ENCODE measurements around the gene ERP27. TPM values are rescaled to one million over a fixed set of nuclear protein-coding genes. Genes with fewer than 3 reads are reported as not detected.

ERP27 gene
- total and polyA plus RNA-seq, 12 donors = 0.18 to 3.0 (median 1.2) TPM; not detected in 2

DNA sequence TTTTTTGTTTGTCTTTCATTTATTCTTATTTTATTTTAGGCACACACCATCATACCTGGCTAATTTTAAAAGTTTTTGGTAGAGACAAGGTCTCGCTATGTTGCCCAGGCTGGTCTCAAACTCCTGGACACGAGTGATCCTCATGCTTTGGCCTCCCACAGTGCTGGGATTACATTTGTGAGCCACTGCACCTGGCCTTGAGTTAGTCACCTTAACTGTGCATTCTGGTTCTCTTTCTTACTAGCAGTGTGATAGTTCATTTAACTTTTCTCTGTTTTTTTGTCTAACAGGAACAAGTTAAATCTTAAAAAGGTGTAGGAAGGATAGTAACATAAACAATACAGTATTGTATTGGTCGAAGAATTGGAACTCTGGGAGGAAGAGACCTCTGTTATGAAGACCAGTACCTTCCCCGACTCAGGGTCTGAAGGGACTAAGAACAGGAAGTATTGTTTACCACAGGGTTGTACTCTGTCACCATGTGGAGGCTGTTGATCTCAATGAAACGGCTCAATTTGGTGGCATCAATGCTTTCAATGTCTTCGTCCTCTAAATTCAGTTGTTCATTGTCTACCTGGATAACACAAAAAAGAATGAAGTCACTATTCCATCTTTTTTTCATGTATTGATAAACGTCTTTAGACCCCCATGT, 17.7 kb downstream of the ERP27 start:
- Histone ChIP-seq H3K27ac (no peak overlapping the region), H3K4me1 (replicated peaks in 1 of 2) (no peaks in the 10 kb centered on the region), H3K36me3 (replicated peaks in 1 of 2) (no peaks in the 10 kb centered on the region), H3K9me3 (replicated peaks in 1 of 3) (no peaks in the 10 kb centered on the region), H3K4me3 (no peak overlapping the region), H3K27me3 (no peaks in the 10 kb centered on the region)
- intact Hi-C loops (cut with DNase I) = no loop called here
- WGBS, 4 donors = 67 to 82% (median 80%) methylated on average over 7 of the region's 7 CpGs
- no peak for DNase-seq
- TF ChIP-seq, protein P1, sequence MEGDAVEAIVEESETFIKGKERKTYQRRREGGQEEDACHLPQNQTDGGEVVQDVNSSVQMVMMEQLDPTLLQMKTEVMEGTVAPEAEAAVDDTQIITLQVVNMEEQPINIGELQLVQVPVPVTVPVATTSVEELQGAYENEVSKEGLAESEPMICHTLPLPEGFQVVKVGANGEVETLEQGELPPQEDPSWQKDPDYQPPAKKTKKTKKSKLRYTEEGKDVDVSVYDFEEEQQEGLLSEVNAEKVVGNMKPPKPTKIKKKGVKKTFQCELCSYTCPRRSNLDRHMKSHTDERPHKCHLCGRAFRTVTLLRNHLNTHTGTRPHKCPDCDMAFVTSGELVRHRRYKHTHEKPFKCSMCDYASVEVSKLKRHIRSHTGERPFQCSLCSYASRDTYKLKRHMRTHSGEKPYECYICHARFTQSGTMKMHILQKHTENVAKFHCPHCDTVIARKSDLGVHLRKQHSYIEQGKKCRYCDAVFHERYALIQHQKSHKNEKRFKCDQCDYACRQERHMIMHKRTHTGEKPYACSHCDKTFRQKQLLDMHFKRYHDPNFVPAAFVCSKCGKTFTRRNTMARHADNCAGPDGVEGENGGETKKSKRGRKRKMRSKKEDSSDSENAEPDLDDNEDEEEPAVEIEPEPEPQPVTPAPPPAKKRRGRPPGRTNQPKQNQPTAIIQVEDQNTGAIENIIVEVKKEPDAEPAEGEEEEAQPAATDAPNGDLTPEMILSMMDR (IDR thresholded peaks at IDR 0.05) = no peak
- TF ChIP-seq POLR2A (IDR thresholded peaks at IDR 0.05) = no peak

GRCh38 chr12:14919455-14919854, 18.9 kb downstream of the ERP27 start:
- Histone ChIP-seq H3K4me3 (no peak overlapping the region), H3K27me3 (no peaks in the 10 kb centered on the region), H3K27ac (no peak overlapping the region), H3K9me3 (replicated peaks in 1 of 3) (no peaks in the 10 kb centered on the region), H3K36me3 (replicated peaks in 1 of 2) (no peaks in the 10 kb centered on the region), H3K4me1 (replicated peaks in 1 of 2) (no peaks in the 10 kb centered on the region)
- intact Hi-C loops (cut with DNase I) = no loop called here
- DNase-seq = no peak
- TF ChIP-seq, protein P1 (IDR thresholded peaks at IDR 0.05) = no peak
- no peak for TF ChIP-seq POLR2A (IDR thresholded peaks at IDR 0.05)

- peaks cover 0 to under 1% of the 10 kb centered on the region in 2 donors for H3K4me1 ChIP-seq (replicated peaks in 1 of 2)
- intact Hi-C loops (cut with DNase I) = no loop called here
- no peak for DNase-seq
- H3K4me3 ChIP-seq = no peak overlapping the region
- no peaks in the 10 kb centered on the region for H3K36me3 ChIP-seq (replicated peaks in 1 of 2)
- TF ChIP-seq, protein P1 (IDR thresholded peaks at IDR 0.05) = no peak
- TF ChIP-seq POLR2A (IDR thresholded peaks at IDR 0.05) = no peak
- 71 to 86% (median 77%) methylated on average over 2 of the region's 2 CpGs for WGBS, 4 donors
- H3K9me3 ChIP-seq (replicated peaks in 1 of 3) = no peaks in the 10 kb centered on the region
- H3K27ac ChIP-seq = no peak overlapping the region
- H3K27me3 ChIP-seq = no peaks in the 10 kb centered on the region
Measured at GRCh38 chr12:14915736-14916135, 22.6 kb downstream of the ERP27 start.

DNA sequence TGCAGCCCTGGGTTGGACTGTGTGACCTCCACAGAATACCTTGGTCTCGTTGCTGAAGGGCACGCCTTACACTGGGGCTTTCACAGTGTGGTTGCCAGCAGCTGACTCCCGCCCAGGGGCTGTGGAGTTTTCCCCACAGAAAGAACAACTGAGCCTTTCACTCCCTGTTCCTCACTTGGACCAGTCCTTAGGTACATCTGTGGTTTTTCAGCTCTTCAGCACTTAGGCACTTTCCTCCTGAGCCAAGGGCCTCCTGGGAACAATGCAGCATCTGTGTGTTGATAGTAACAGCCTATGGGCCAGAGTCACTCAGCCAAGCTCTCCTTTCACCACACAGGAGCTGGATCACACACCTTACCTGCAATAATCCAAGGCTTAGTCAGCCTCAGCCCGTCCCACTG, 25.0 kb downstream of the ERP27 start:
- H3K27me3 ChIP-seq = no peaks in the 10 kb centered on the region
- DNase-seq = no peak
- intact Hi-C loops (cut with DNase I) = no loop called here
- TF ChIP-seq, protein P1 (IDR thresholded peaks at IDR 0.05) = no peak
- no peak overlapping the region for H3K27ac ChIP-seq
- 67 to 76% (median 73%) methylated on average over 4 of the region's 4 CpGs for WGBS, 4 donors
- no peaks in the 10 kb centered on the region for H3K9me3 ChIP-seq (replicated peaks in 1 of 3)
- no peak overlapping the region for H3K4me3 ChIP-seq
- H3K36me3 ChIP-seq (replicated peaks in 1 of 2) = no peaks in the 10 kb centered on the region
- peaks cover 0 to 7% of the 10 kb centered on the region in 2 donors for H3K4me1 ChIP-seq (replicated peaks in 1 of 2)

Measured in adrenal gland (tissue), 12 donors.